NCI-H748 (cell line): ENCODE measurements around the gene PLAAT4.
"Not testable (repeated sequence)": the region's sequence is repeated elsewhere in the genome, so short reads cannot be mapped to it uniquely, and the experiment has no call there.

Experiments
- DNase-seq: peaks from one replicate; lab custom pipeline; 2025; ENCODE audit not compliant: unreplicated experiment; lab: John Stamatoyannopoulos, UW

PLAAT4 gene

DNA sequence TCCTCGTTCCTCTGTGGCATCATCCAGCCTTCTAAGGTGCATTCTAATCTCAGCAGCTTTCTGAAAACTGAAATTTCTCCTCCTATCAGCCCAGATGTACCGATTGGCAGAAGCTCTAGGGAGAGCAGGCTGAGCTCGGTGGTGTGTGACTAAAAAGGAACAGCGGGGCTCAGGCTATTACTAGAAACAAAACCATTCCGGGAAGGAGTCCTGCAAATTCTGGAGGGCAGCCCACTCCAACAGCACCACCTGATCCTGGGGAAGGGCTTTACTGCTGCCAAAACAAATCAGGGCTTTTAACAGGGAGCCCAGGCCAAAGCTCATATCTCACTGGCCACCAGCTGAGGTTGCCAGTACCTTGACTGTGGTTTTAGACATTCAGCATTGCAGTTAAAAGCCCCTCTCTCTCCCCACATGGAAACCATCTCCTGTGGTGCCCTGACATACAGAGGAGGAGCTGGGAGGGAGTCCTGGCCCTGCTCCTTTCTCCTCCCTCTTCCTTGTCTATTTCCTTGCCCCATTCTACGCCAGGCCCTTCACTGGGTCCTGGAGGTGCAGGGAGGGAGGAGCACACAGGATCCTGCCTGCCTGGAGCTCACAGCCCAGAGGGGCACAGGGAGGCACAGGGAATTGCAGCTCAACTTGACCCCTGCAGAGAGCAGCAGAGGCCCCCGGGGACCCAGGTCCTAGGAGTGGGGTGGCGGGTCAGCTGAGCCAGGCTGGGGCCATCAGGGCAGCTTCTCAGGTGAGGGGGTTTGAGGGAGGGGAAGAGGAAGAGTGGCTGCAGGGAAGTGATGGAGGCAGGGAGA, 889 bp downstream of the PLAAT4 start:
- no peak for DNase-seq

DNA sequence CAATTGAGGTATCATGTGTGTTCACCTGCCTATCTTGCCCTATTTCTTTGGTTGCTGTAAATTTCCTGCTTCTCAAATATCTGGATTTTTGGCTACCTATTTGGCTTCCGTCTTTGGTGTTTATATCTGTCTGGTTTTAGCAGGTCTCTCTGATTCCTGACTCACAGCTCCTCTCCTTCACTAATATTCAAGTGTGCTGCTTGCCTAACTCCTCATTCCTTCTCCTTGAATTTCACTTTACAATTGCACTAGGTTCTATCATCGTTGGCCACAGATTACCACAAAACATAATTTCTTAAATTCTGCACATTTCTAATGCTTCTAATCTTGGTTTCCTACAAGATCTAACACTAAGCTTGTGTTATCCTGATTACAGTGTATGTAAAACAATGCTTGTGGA, 5.9 kb downstream of the PLAAT4 start:
- DNase-seq, result not testable (repeated sequence)

DNA sequence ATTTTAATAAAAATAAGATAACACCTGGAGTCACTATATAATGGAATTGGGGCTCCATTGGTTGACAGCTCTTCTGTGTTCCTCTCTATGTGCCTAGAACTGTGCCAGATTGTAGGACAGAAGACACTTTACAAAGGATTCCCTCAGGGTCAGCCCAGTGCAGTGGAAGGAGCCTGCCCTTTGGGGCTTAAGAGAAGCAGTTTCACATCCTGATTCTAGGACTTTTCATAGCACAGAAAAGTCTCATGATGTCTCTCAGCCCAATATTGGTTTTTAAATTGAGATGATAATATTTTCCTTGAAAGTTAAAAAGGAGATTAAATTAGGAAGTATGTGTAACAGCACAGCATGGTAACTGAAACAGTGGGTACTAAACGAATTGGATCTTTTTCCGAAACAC, 7.1 kb downstream of the PLAAT4 start:
- no peak for DNase-seq

GRCh38 chr11:63547061-63547460, 10.5 kb downstream of the PLAAT4 start:
- no peak for DNase-seq

GRCh38 chr11:63548178-63548577, 11.6 kb downstream of the PLAAT4 start:
- no peak for DNase-seq

DNA sequence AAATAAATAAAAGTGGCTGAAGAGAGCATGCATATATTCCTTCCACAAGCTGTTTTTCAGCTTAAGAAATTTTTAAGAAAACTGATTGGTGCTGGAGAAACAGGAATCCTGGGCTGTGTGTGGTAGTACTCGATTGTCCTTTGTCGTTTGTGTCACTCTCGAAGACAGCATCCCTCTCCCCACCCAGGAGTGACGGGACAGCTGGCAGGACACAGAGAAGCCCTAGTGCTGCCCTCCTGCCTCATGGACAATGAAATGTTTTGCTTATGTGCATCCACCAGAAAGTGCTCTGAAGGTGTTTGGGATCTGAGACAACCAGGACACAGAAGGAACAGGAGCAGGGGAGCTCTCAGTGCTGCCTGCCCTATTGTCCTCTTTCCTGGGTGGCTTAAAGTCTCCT, 12.8 kb downstream of the PLAAT4 start:
- no peak for DNase-seq

- not testable (repeated sequence) for DNase-seq
Observed at GRCh38 chr11:63550156-63550700, 13.6 kb downstream of the PLAAT4 start.

- DNase-seq, result no peak
Observed at GRCh38 chr11:63551091-63551888, 14.7 kb downstream of the PLAAT4 start.

- DNase-seq, result no peak
Observed at GRCh38 chr11:63551889-63552266, 15.3 kb downstream of the PLAAT4 start.

DNA sequence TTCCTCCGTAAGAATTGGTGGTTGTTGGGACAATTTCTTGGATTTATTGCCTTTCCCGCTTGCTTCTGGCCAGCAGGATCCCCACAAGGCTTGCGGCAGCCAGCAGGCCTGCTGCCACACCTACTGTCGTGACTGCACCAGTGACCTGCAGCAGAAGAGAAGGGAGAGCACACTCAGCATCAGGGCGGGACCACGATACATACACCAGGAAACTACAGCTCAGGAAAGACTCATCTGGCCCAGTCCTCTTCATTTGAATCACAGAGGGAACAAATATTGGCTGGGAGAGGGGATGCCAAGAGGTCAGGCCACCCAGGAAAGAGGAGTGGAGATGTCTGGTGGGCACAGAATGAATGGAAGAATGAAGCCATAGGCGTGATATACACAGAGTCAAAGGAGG, 16.3 kb downstream of the PLAAT4 start:
- no peak for DNase-seq

GRCh38 chr11:63553759-63554158, 17.2 kb downstream of the PLAAT4 start:
- DNase-seq, result no peak

- no peak for DNase-seq
Observed at GRCh38 chr11:63554877-63555223, 18.2 kb downstream of the PLAAT4 start.

DNA sequence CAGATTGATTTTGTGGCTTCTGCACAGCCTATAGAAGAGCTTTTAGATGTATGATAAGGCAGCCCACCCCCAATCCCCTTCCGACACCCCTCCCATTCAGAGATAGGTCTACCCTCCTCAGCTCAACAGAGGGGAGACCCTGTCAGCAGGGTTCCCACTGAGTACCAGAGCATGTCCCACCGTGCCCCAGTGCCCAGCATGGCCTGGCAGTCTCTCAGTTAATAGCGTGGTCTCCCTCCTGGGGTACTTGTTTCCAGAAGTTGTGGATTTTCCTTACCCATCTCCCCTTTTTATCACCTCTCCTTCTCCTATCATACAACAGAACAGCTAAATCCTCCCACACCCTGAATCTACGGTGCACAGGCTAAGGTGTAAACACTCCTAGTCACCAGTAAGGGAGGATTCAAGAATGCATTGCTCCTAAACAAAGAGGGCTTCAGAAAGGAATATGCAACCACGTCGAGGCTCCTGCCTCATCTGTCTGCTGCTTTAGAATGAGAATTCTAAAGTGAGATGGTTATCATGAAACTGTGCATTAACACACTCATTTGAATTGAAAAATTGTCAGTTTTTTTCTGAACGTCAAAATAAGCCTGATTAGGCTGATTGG, 19.9 kb downstream of the PLAAT4 start:
- DNase-seq, result no peak

- DNase-seq, result no peak
Observed at GRCh38 chr11:63557570-63557969, 21.0 kb downstream of the PLAAT4 start.

GRCh38 chr11:63558459-63559157, 22.0 kb downstream of the PLAAT4 start:
- DNase-seq, result no peak

DNA sequence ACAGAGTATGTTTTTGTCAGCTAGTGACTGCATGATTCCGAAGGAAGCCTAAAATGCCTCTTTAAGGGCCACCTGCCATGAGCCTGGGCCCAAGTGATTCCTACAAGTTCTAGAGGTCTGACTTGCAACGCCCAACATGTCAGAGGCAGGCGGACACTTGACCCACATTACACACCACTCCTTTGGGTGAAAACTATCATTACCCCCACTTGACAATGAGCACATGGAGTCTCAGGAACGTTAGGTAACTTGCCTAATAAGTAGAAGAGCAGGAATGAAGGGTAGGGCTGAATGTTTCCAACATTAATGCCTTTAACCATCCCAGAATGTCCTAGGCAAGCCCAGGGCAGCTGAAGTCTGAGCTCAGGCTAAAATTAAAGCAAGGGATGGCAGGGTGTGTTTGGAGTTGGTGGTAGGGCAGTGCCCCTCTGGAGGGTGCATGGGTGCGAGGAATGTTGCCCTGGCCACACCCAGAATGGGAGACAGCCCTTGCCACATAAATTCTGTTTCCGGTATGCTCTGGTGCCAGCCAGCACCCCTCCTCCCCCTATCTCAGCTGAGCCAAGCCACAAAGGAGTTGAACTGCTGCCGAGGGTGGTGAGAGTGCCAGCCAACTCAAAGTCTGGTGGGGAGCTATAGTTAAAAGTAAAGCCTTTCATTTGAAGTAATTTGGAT, 24.0 kb downstream of the PLAAT4 start:
- DNase-seq, result no peak

DNA sequence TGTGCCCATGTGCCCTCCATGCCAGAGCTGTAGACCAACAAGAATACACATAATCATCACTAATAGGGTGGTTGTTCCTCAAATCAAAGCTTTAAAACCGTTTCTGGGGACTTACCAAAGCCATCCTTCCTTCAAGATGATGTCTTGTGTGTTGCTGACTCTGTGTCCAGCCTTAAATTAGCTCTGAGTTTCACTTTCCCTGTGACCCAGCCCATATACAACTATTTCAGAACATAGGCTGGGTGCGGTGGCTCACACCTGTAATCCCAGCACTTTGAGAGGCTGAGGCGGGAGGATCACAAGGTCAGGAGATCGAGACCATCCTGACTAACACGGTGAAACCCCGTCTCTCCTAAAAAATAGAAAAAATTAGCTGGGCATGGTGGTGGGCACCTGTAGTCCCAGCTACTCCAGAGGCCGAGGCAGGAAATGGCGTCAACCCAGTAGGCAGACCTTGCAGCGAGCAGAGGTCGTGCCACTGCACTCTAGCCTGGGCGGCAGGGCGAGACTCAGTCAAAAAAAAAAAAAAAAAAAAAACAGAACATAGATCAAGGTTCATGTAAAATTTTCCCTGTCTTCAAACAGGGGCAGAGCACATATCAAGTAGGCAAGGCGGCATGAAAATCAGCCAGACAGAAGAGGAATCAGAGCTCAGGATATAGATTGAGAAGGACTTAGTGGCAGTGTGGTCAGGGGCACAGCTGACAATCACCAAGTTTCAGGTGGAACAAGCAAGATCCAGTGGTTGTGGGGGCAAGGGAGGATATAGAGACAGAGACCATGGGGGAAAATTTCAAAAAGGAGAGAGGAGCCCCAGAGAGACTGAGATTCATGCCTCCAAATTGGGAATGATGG, 26.8 kb downstream of the PLAAT4 start, which contains the start of gene PLAAT2:
Gene PLAAT2, minus strand, starts transcription at position 179 of the 855 bp plus-strand sequence. Its CDS starts 55 bp downstream, at position 124.
- DNase-seq, result no peak

DNA sequence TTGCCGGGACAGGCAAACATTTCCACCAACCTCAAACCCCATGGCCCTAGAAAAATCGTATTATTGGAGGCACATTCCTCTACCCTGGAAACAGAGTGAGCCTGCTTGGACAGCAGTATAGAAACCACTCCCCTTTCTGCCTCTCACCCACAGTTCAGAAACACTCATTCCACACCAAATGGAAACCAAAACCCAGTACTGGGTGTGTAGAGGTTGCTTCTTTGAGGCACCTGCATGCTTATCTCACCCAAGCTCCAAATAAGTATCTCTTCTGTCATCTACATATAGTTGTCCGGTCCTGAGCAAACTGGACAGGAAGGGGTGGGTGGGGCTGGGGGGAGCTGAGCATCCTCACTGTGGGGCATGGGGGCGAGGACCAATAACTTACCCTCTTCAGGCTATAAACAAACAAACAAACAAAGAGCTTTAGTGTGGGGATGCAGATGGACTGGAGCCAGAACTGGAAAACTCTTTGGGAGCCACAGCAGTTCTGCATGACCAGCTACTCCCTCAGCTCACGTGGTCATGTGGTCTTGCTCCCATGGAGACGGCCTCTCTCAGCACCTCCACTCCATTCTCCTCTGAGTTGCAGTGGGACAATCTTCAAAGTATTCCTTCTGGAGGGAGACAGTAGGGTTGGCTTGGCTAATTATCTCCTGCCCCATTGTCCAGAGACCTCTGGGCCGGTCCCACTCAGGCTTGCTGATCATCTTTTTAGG, 27.6 kb downstream of the PLAAT4 start:
- peak; percentile 32 for DNase-seq
